Activated B cell treated with CpG ODN at 0.5 μM for 24 hours (primary cell): ENCODE results near the gene SERPINA3. TPM values are rescaled to one million over a fixed set of nuclear protein-coding genes. Genes with fewer than 3 reads are reported as not detected.
"Not testable (repeated sequence)": the region's sequence is repeated elsewhere in the genome, so short reads cannot be mapped to it uniquely, and the experiment has no call there.

Experiments
- ATAC-seq: fragments of 200-7000 bp; cut with Tn5 transposase; one replicate; pipeline ENCODE4 v1.10.0; 2021; ENCODE audit warnings: low read depth, mild to moderate bottlenecking, moderate library complexity
- CTCF ChIA-PET: fragments of 350-600 bp; sonication (Branson Sonifier 250); formaldehyde crosslinking; loops from one replicate; lab custom pipeline; 2021; ENCODE audit warnings: antibody characterized with exemption; lab: Charles Lee
- POLR2A ChIA-PET: fragments of 350-600 bp; sonication (Branson Sonifier 250); formaldehyde crosslinking; loops from one replicate; lab custom pipeline; 2021; ENCODE audit warnings: antibody characterized with exemption; lab: Charles Lee
- DNase-seq: peaks from one replicate; pipeline ENCODE4 v3.0.0; 2022
- H3K27ac Mint-ChIP-seq: one replicate; pipeline ENCODE4 v1.8.0; 2020; ENCODE audit warnings: mixed read lengths
- H3K27me3 Mint-ChIP-seq: one replicate; pipeline ENCODE4 v1.8.0; 2021; ENCODE audit warnings: mixed read lengths
- H3K36me3 Mint-ChIP-seq: one replicate; pipeline ENCODE4 v1.8.0; 2021; ENCODE audit warnings: low read depth, mixed read lengths
- H3K4me1 Mint-ChIP-seq: one replicate; pipeline ENCODE4 v1.8.0; 2021; ENCODE audit warnings: mixed read lengths
- H3K4me3 Mint-ChIP-seq: one replicate; pipeline ENCODE4 v1.8.0; 2020; ENCODE audit warnings: mild to moderate bottlenecking, mixed read lengths
- H3K9me3 Mint-ChIP-seq: one replicate; pipeline ENCODE4 v1.8.0; 2020; ENCODE audit warnings: mixed read lengths
- intact Hi-C: fragments of 100-400 bp; cut with micrococcal nuclease; formaldehyde crosslinking; loops from one replicate; pipeline ENCODE4 v1.15.1; 2024
- total RNA-seq: library from RNA; stranded (reverse); gene quantifications from 2 replicates; pipeline ENCODE4 v1.2.3, GENCODE V29; 2022
- TF ChIP-seq, protein P1 (sequence below): fragments of 200-600 bp; IDR thresholded peaks from one replicate; pipeline ENCODE4 v1.8.0; 2022; ENCODE audit warnings: antibody characterized with exemption, mild to moderate bottlenecking

SERPINA3 gene
- total RNA-seq, 1 donor from 2014 or later: not detected

DNA sequence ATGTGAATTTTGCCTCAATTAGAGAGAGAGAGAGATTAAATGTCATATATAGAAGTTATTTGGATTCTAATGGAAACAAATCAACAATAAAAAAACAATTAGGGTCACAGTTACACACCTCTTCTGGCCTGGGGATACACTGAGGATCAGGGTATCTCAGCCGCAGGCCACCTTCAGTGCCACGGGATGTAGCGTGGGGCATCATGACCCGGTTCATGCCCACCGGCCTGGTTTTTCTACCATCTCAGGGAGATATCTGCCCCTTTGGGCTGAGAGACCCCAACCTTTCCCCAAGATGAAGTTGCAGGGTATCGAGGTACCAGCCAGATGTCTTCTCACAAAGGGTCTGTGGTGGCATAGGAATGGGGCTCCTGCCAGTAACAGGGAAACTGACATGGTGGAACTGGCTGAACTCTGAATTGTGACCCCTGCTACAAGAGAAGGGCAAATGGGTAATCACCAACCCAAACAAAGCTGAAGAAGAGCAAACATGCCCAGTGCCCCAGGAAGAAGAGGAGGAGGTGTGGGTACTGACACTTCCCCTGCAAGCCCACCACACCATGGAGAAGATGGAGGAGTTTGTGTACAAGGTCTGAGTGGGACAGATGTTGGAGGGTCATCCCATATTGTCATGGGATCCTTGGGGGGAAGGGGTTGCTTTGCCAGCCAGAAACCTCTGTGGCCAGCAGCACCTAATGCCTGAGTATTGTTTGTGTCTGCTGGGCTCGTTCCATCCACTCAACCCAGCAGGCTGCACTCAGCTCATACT, 19.5 kb downstream of the SERPINA3 start:
- TF ChIP-seq, protein P1, sequence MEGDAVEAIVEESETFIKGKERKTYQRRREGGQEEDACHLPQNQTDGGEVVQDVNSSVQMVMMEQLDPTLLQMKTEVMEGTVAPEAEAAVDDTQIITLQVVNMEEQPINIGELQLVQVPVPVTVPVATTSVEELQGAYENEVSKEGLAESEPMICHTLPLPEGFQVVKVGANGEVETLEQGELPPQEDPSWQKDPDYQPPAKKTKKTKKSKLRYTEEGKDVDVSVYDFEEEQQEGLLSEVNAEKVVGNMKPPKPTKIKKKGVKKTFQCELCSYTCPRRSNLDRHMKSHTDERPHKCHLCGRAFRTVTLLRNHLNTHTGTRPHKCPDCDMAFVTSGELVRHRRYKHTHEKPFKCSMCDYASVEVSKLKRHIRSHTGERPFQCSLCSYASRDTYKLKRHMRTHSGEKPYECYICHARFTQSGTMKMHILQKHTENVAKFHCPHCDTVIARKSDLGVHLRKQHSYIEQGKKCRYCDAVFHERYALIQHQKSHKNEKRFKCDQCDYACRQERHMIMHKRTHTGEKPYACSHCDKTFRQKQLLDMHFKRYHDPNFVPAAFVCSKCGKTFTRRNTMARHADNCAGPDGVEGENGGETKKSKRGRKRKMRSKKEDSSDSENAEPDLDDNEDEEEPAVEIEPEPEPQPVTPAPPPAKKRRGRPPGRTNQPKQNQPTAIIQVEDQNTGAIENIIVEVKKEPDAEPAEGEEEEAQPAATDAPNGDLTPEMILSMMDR: no peak
- Mint-ChIP-seq H3K27me3 (no peaks in the 10 kb centered on the region), H3K27ac (no peak overlapping the region), H3K4me3 (no peak overlapping the region), H3K9me3 (no peaks in the 10 kb centered on the region), H3K4me1 (no peaks in the 10 kb centered on the region), H3K36me3 (no peaks in the 10 kb centered on the region)
- ATAC-seq: no peak
- ChIA-PET CTCF (no interaction called here), POLR2A (no interaction called here)
- DNase-seq: no peak
- intact Hi-C loops: no loop called here

DNA sequence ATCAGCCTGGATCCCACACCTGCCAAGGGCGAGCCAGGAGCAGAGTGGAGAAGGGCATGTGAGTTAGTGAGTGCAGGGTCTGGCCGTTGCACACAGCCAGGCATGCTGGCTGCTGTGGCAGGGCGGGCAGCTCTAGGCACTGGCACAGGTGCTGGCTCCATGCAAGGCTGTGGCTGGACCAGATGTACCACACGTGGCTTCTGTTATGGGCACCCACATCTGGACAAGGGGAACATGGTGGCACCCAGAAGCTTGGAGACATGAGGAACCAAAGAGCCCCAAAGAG, 20.1 kb downstream of the SERPINA3 start:
- Mint-ChIP-seq H3K4me1 (no peaks in the 10 kb centered on the region), H3K9me3 (no peaks in the 10 kb centered on the region), H3K27ac (no peak overlapping the region), H3K36me3 (no peaks in the 10 kb centered on the region), H3K4me3 (no peak overlapping the region), H3K27me3 (no peaks in the 10 kb centered on the region)
- DNase-seq (no peak), ATAC-seq (no peak)
- intact Hi-C loops: no loop called here
- ChIA-PET POLR2A (no interaction called here), CTCF (no interaction called here)
- TF ChIP-seq, protein P1: no peak

DNA sequence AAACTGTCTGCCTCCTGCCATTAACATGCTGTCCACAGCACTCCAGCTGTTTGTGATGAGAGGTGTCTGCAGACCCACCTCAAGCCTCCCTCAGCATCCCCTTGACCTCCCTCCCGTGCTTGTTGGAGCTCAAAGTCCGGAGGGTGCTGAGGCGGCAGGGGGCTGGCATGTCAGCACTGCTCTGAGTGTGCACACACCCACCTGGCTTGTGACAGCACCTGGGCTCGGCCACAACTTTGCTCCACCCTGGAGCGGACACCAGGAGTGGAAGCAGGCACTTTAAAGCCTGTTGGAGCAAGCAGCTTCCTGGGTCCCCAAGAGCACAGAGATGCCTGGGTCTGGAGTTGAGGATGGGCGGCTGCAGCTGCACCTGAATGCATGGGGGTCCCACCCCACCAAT, 20.9 kb downstream of the SERPINA3 start:
- ChIA-PET CTCF (no interaction called here), POLR2A (no interaction called here)

DNA sequence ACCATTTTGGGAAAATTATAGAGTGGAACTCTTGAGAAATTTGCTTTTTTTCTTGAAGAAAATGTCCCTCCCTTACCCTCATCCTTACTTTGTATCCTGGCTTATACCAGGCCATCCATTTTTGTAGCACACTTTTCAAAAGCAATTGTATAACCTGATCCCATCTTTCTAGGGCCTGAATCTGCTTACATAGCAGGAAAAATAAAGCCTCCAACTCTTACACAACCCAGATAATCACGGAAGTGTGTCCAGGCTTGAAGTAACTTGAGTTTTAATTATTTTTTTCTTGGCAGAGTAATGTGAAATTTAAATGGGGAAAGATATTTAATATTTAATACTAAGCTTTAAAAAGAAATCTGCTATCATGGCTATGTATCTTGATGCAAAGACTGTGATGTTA, 23.0 kb downstream of the SERPINA3 start:
- ChIA-PET POLR2A (no interaction called here), CTCF (no interaction called here)
- no peaks in the 10 kb centered on the region for H3K36me3 Mint-ChIP-seq
- no peaks in the 10 kb centered on the region for H3K9me3 Mint-ChIP-seq
- DNase-seq (no peak), ATAC-seq (no peak)
- TF ChIP-seq, protein P1: no peak
- H3K4me3 Mint-ChIP-seq: no peak overlapping the region
- no peak overlapping the region for H3K27ac Mint-ChIP-seq
- intact Hi-C loops: no loop called here
- no peaks in the 10 kb centered on the region for H3K4me1 Mint-ChIP-seq
- H3K27me3 Mint-ChIP-seq: no peaks in the 10 kb centered on the region

More for the DNA sequence above, 20.9 kb downstream of the SERPINA3 start:
- ATAC-seq: no peak
- H3K4me1 Mint-ChIP-seq: no peaks in the 10 kb centered on the region
- no peak overlapping the region for H3K4me3 Mint-ChIP-seq
- no peaks in the 10 kb centered on the region for H3K36me3 Mint-ChIP-seq
- TF ChIP-seq, protein P1: no peak
- no peaks in the 10 kb centered on the region for H3K9me3 Mint-ChIP-seq
- H3K27ac Mint-ChIP-seq: no peak overlapping the region
- H3K27me3 Mint-ChIP-seq: no peaks in the 10 kb centered on the region
- intact Hi-C loops: no loop called here
- no peak for DNase-seq

DNA sequence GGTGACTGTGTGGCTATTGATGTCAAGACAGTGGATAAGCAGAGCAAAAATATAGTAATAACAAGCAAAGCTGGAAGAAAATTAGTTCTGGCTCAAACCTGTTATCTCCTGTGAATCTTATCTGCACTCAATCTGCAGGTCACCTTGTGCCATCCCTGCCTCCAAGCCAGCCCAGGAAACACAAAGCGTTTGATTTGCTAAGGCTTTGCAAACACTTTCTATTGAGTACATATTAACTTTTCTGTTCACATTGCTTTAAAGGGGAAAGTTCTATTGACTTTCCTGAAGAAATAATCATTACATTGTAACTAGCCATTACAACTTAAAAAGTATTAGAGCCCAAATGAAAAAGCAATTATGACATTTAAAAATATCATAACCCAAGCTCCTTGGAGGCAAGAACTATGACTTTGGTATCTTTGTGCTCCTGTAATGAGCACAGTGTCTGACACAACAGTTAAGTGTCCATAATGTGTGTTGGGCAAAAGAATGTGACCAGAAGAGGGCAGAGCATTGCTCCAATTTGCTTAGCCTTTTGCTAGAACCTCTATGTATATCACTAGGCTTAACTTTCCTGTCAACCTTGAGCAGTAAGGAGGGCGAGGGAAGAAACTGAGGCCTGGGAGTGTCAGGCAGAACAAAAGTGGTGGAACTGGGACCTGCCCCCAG, 24.7 kb downstream of the SERPINA3 start:
- Mint-ChIP-seq H3K27ac (no peak overlapping the region), H3K9me3 (no peaks in the 10 kb centered on the region), H3K27me3 (no peaks in the 10 kb centered on the region), H3K4me1 (no peaks in the 10 kb centered on the region), H3K36me3 (no peaks in the 10 kb centered on the region), H3K4me3 (no peak overlapping the region)
- TF ChIP-seq, protein P1: no peak
- ATAC-seq (no peak), DNase-seq (no peak)
- POLR2A ChIA-PET: no interaction called here
- intact Hi-C loops: no loop called here
- CTCF ChIA-PET: no interaction called here

DNA sequence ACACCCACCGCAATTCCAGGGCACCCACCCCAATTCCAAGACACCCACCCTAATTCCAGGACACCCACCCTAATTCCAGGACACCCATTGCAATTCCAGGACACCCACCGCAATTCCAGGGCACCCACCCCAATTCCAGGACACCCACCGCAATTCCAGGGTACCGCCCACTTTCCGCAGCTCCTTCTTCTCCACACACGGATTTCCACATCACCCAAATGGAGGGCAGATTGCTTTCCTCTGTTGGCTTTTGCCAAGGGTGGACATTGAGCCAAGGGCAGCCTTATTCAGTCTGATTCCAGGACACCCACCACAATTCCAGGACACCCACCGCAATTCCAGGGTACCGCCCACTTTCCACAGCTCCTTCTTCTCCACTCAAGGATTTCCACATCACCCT, 25.6 kb downstream of the SERPINA3 start:
- intact Hi-C loops, DNase-seq, H3K9me3 Mint-ChIP-seq, ATAC-seq, H3K4me1 Mint-ChIP-seq, CTCF ChIA-PET, H3K4me3 Mint-ChIP-seq, H3K27ac Mint-ChIP-seq, POLR2A ChIA-PET, H3K36me3 Mint-ChIP-seq, H3K27me3 Mint-ChIP-seq: not testable (repeated sequence)
